ENCODE results near the gene RNGTT. TPM values are rescaled to one million over a fixed set of nuclear protein-coding genes. Genes with fewer than 3 reads are reported as not detected.

The RNGTT gene
- total RNA-seq, 1 donor, result 38.0 TPM

DNA sequence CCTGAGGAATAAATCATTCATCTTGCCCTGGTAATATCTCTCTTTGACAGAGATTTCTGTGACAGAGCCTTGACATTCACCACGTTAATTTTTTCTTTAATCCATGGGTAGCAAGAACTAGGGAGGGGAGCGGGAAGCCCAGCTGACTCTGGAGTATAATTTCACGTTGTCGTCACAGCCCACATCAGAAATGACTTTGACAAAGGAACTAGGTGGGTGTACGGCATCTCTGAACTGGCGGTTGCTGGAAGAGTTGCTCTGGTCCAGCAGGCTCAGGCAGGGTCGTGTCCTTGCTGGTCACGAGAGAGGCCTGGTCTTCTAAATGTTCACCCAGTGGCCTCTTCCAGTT, 400.2 kb downstream of the RNGTT start:
- no peak for DNase-seq (ENCODE audit: low read depth)
- no peak for TF ChIP-seq CTCF (IDR thresholded peaks at IDR 0.05; ENCODE audit: insufficient read depth, low read depth, low read length)
- no peak overlapping the region for H3K4me3 ChIP-seq (ENCODE audit: low read depth, low read length)

GRCh38 chr6:88562353-88563276, 400.8 kb downstream of the RNGTT start:
- H3K4me3 ChIP-seq (ENCODE audit: low read depth, low read length), result no peak overlapping the region
- no peak for TF ChIP-seq CTCF (IDR thresholded peaks at IDR 0.05; ENCODE audit: insufficient read depth, low read depth, low read length)
- no peak for DNase-seq (ENCODE audit: low read depth)

- H3K4me3 ChIP-seq (ENCODE audit: low read depth, low read length), result no peak overlapping the region
- no peak for DNase-seq (ENCODE audit: low read depth)
- no peak for TF ChIP-seq CTCF (IDR thresholded peaks at IDR 0.05; ENCODE audit: insufficient read depth, low read depth, low read length)
These were observed 401.5 kb downstream of the RNGTT start for GRCh38 chr6:88561954-88562315.

- TF ChIP-seq CTCF (IDR thresholded peaks at IDR 0.05; ENCODE audit: insufficient read depth, low read depth, low read length), result no peak
- H3K4me3 ChIP-seq (ENCODE audit: low read depth, low read length), result no peak overlapping the region
- no peak for DNase-seq (ENCODE audit: low read depth)
These were observed 402.1 kb downstream of the RNGTT start for GRCh38 chr6:88561034-88561953.

Small RNA genes within 50 kb of the gene (small RNA-seq; reads per million reads assigned to genes)
- gene AL079342.1, result not detected
- not detected for gene RF00045

Other genes with a start within 250 kb of the RNGTT start
- 38.7 and 46.2 TPM in 2 replicates for gene PNRC1, start 117.1 kb upstream of the RNGTT start, total RNA-seq
- gene SRSF12, start 154.5 kb upstream of the RNGTT start, total RNA-seq, result under 0.01 and 0.86 TPM in 2 replicates
- 4.8 and 13.8 TPM in 2 replicates for gene PM20D2, start 182.4 kb upstream of the RNGTT start, total RNA-seq